ENCODE results near the gene MTG1.

- TF ChIP-seq POLR2AphosphoS5 (IDR thresholded peaks at IDR 0.05; ENCODE audit: insufficient read depth in 1 of 2, low read depth in 1 of 2) (no peak), CTCF (IDR thresholded peaks at IDR 0.05) (no peak)
Observed at GRCh38 chr10:133377818-133378250, 16.1 kb upstream of the MTG1 start.
